ENCODE data around the gene CACNG4.

CACNG4 gene

GRCh38 chr17:66943484-66943883, 21.0 kb upstream of the CACNG4 start:
- in situ Hi-C loops (cut with HindIII; ENCODE audit: low sequenced_read_pairs), result no loop called here

GRCh38 chr17:66944351-66945146, 20.0 kb upstream of the CACNG4 start:
- in situ Hi-C loops (cut with HindIII; ENCODE audit: low sequenced_read_pairs), result no loop called here

- in situ Hi-C loops (cut with HindIII; ENCODE audit: low sequenced_read_pairs), result no loop called here
Observed at GRCh38 chr17:66945147-66945835, 19.2 kb upstream of the CACNG4 start.

- in situ Hi-C loops (cut with HindIII; ENCODE audit: low sequenced_read_pairs), result no loop called here
Observed at GRCh38 chr17:66946251-66946650, 18.3 kb upstream of the CACNG4 start.

GRCh38 chr17:66947311-66947710, 17.2 kb upstream of the CACNG4 start:
- in situ Hi-C loops (cut with HindIII; ENCODE audit: low sequenced_read_pairs), result no loop called here

- in situ Hi-C loops (cut with HindIII; ENCODE audit: low sequenced_read_pairs), result no loop called here
Observed at GRCh38 chr17:66948061-66948750, 16.3 kb upstream of the CACNG4 start.

GRCh38 chr17:66949501-66949900, 15.0 kb upstream of the CACNG4 start:
- in situ Hi-C loops (cut with HindIII; ENCODE audit: low sequenced_read_pairs), result no loop called here

GRCh38 chr17:66950325-66950724, 14.2 kb upstream of the CACNG4 start:
- in situ Hi-C loops (cut with HindIII; ENCODE audit: low sequenced_read_pairs), result no loop called here

- in situ Hi-C loops (cut with HindIII; ENCODE audit: low sequenced_read_pairs), result no loop called here
Observed at GRCh38 chr17:66950886-66951604, 13.5 kb upstream of the CACNG4 start.

GRCh38 chr17:66951605-66951953, 12.9 kb upstream of the CACNG4 start:
- in situ Hi-C loops (cut with HindIII; ENCODE audit: low sequenced_read_pairs), result no loop called here

GRCh38 chr17:66952031-66952524, 12.4 kb upstream of the CACNG4 start:
- in situ Hi-C loops (cut with HindIII; ENCODE audit: low sequenced_read_pairs), result no loop called here

- in situ Hi-C loops (cut with HindIII; ENCODE audit: low sequenced_read_pairs), result no loop called here
Observed at GRCh38 chr17:66952681-66953629, 11.6 kb upstream of the CACNG4 start.

- in situ Hi-C loops (cut with HindIII; ENCODE audit: low sequenced_read_pairs), result no loop called here
Observed at GRCh38 chr17:66953630-66954020, 10.9 kb upstream of the CACNG4 start.

- in situ Hi-C loops (cut with HindIII; ENCODE audit: low sequenced_read_pairs), result no loop called here
Observed at GRCh38 chr17:66954632-66955031, 9.9 kb upstream of the CACNG4 start.

- in situ Hi-C loops (cut with HindIII; ENCODE audit: low sequenced_read_pairs), result no loop called here
Observed at GRCh38 chr17:66955821-66956220, 8.7 kb upstream of the CACNG4 start.

GRCh38 chr17:66956941-66957340, 7.6 kb upstream of the CACNG4 start:
- in situ Hi-C loops (cut with HindIII; ENCODE audit: low sequenced_read_pairs), result no loop called here

- in situ Hi-C loops (cut with HindIII; ENCODE audit: low sequenced_read_pairs), result no loop called here
Observed at GRCh38 chr17:66957343-66957742, 7.2 kb upstream of the CACNG4 start.

- in situ Hi-C loops (cut with HindIII; ENCODE audit: low sequenced_read_pairs), result no loop called here
Observed at GRCh38 chr17:66957951-66958579, 6.4 kb upstream of the CACNG4 start.

- in situ Hi-C loops (cut with HindIII; ENCODE audit: low sequenced_read_pairs), result loop anchor here (5.0 kb wide), 2 partner anchors 38 to 327 kb away; no protein-coding TSS in a partner anchor
Observed at GRCh38 chr17:66959641-66960375, 4.7 kb upstream of the CACNG4 start.

Data from endothelial cell of hepatic sinusoid (primary cell).